Stimulated activated CD8-positive, alpha-beta memory T cell treated with anti-CD3 and anti-CD28 coated beads, Interleukin-2, amount 100 ng/mL, for 48 hours (primary cell): Measurements from ENCODE around the gene ABCB7.
"Not testable (repeated sequence)": the region's sequence is repeated elsewhere in the genome, so short reads cannot be mapped to it uniquely, and the experiment has no call there.

Source experiments
- DNase-seq, 2 donors: peaks; one replicate each; pipeline ENCODE4 v3.0.0-alpha.2; 2020; ENCODE audit warnings: low read depth in 2 of 2

The ABCB7 gene

GRCh38 chrX:75096331-75096730 lies 59.8 kb downstream of the ABCB7 start:
- DNase-seq = no peak

- no peak for DNase-seq
Measured at GRCh38 chrX:75086731-75087195, 69.3 kb downstream of the ABCB7 start.

- DNase-seq = no peak
Measured at GRCh38 chrX:75084757-75085156, 71.3 kb downstream of the ABCB7 start.

GRCh38 chrX:75076429-75076828 lies 79.7 kb downstream of the ABCB7 start:
- DNase-seq = no peak

- no peak for DNase-seq
Measured at GRCh38 chrX:75074475-75074874, 81.6 kb downstream of the ABCB7 start.

- no peak for DNase-seq
Measured at GRCh38 chrX:75071334-75071733, 84.7 kb downstream of the ABCB7 start.

GRCh38 chrX:75067931-75068330 lies 88.2 kb downstream of the ABCB7 start:
- no peak for DNase-seq

GRCh38 chrX:75061701-75062100 lies 94.4 kb downstream of the ABCB7 start:
- no peak for DNase-seq

- no peak for DNase-seq
Measured at GRCh38 chrX:75051047-75051446, 105.0 kb downstream of the ABCB7 start.

GRCh38 chrX:75045369-75045768 lies 110.7 kb downstream of the ABCB7 start:
- DNase-seq = no peak

GRCh38 chrX:75044142-75044541 lies 111.9 kb downstream of the ABCB7 start:
- not testable (repeated sequence) for DNase-seq

- no peak for DNase-seq
Measured at GRCh38 chrX:75038925-75039324, 117.2 kb downstream of the ABCB7 start.
